Smooth muscle cell (in vitro differentiated cells): Measurements from ENCODE around the gene TBC1D21. TPM values are rescaled to one million over a fixed set of nuclear protein-coding genes. Genes with fewer than 3 reads are reported as not detected.

Experiments used
- DNase-seq: peaks from one replicate; lab custom pipeline; 2025; ENCODE audit not compliant: unreplicated experiment; lab: John Stamatoyannopoulos, UW
- H2AFZ ChIP-seq: fragments of 200-600 bp; sonication (generic); 2 replicates; pipeline ENCODE4 v1.6.0; 2016; ENCODE audit warnings: antibody characterized with exemption, low read depth, mild to moderate bottlenecking
- H3F3A ChIP-seq: fragments of 200-600 bp; sonication (generic); 2 replicates; pipeline ENCODE4 v1.6.0; 2017; ENCODE audit warnings: antibody characterized with exemption, low read depth
- H3K27ac ChIP-seq: fragments of 200-600 bp; sonication (generic); 2 replicates; pipeline ENCODE4 v1.5.1; 2016; ENCODE audit warnings: low read depth, mild to moderate bottlenecking
- H3K27me3 ChIP-seq: fragments of 200-600 bp; sonication (generic); 2 replicates; pipeline ENCODE4 v1.6.1; 2016; ENCODE audit warnings: low read depth, mild to moderate bottlenecking
- H3K36me3 ChIP-seq: fragments of 200-600 bp; sonication (generic); 2 replicates; pipeline ENCODE4 v1.5.1; 2016; ENCODE audit warnings: low read depth
- H3K4me1 ChIP-seq: fragments of 200-600 bp; sonication (generic); 2 replicates; pipeline ENCODE4 v1.5.1; 2016; ENCODE audit warnings: low read depth
- H3K4me2 ChIP-seq: fragments of 200-600 bp; sonication (generic); 2 replicates; pipeline ENCODE4 v1.6.0; 2016; ENCODE audit warnings: mild to moderate bottlenecking
- H3K4me3 ChIP-seq: fragments of 200-600 bp; sonication (generic); 2 replicates; pipeline ENCODE4 v1.5.1; 2016; ENCODE audit warnings: mild to moderate bottlenecking
- H3K79me2 ChIP-seq: fragments of 200-600 bp; sonication (generic); 2 replicates; pipeline ENCODE4 v1.6.0; 2016; ENCODE audit warnings: low read depth, mild to moderate bottlenecking
- H3K9ac ChIP-seq: fragments of 200-600 bp; sonication (generic); 2 replicates; pipeline ENCODE4 v1.6.0; 2016; ENCODE audit warnings: low read depth
- H3K9me3 ChIP-seq: fragments of 200-600 bp; sonication (generic); replicated peaks from 2 replicates; pipeline ENCODE4 v1.5.1; 2016; ENCODE audit warnings: low read depth
- H4K20me1 ChIP-seq: fragments of 200-600 bp; sonication (generic); 2 replicates; pipeline ENCODE4 v1.6.0; 2016; ENCODE audit warnings: low read depth
- CTCF ChIP-seq: fragments of 200-600 bp; sonication (generic); IDR thresholded peaks from 2 replicates; pipeline ENCODE4 v1.5.1; 2017; ENCODE audit warnings: borderline replicate concordance, mild to moderate bottlenecking, antibody characterized with exemption; ENCODE audit not compliant: insufficient read depth, poor library complexity, severe bottlenecking
- WGBS: methylation state at CpG from one replicate; pipeline ENCODE4 v1.1.7; 2016; ENCODE audit warnings: low lambda C conversion rate; 5-methylcytosine and 5-hydroxymethylcytosine counted together
- polyA plus RNA-seq: library from polyadenylated mRNA; unstranded; fragments of >200 nt; fragmentation: Nextera tagmentation; extraction: Ambion mirVana; gene quantifications from 2 replicates; pipeline ENCODE4 v1.2.1, GENCODE V29; 2016
- total RNA-seq: library from RNA; depleted of rRNA; stranded (reverse); fragments of >200 nt; gene quantifications from 2 replicates; pipeline ENCODE4 v1.2.3, GENCODE V29; 2014

TBC1D21 gene
- total and polyA plus RNA-seq, 2 experiments from 2014 or later = not detected

GRCh38 chr15:73836845-73837244 is 36.5 kb upstream of the TBC1D21 start:
- Histone ChIP-seq H3K9ac (no peak overlapping the region), H3K9me3 (no peaks in the 10 kb centered on the region), H3K27ac (no peak overlapping the region), H3K4me3 (no peak overlapping the region), H3F3A (no peaks in the 10 kb centered on the region), H2AFZ (no peak overlapping the region), H3K4me1 (no peaks in the 10 kb centered on the region), H3K79me2 (no peaks in the 10 kb centered on the region), H4K20me1 (no peaks in the 10 kb centered on the region), H3K36me3 (no peaks in the 10 kb centered on the region), H3K27me3 (peaks cover 50% of the 10 kb centered on the region), H3K4me2 (no peak overlapping the region)
- TF ChIP-seq CTCF = no peak
- DNase-seq = no peak
- 82% methylated on average over 3 of the region's 3 CpGs for WGBS

- no peak for DNase-seq
- H2AFZ ChIP-seq = no peak overlapping the region
- no peak for TF ChIP-seq CTCF
- no peak overlapping the region for H3K27ac ChIP-seq
- H3K4me2 ChIP-seq = no peak overlapping the region
- no peaks in the 10 kb centered on the region for H3F3A ChIP-seq
- H3K4me3 ChIP-seq = no peak overlapping the region
- no peaks in the 10 kb centered on the region for H3K9me3 ChIP-seq
- no peaks in the 10 kb centered on the region for H4K20me1 ChIP-seq
- H3K27me3 ChIP-seq = peaks cover 45% of the 10 kb centered on the region
- H3K9ac ChIP-seq = no peak overlapping the region
- WGBS = 87% methylated on average over 12 of the region's 12 CpGs
- no peaks in the 10 kb centered on the region for H3K79me2 ChIP-seq
- H3K36me3 ChIP-seq = no peaks in the 10 kb centered on the region
- no peaks in the 10 kb centered on the region for H3K4me1 ChIP-seq
Measured at GRCh38 chr15:73838831-73839426, 34.4 kb upstream of the TBC1D21 start.

GRCh38 chr15:73839699-73840377 is 33.5 kb upstream of the TBC1D21 start:
- 91% methylated on average over 8 of the region's 8 CpGs for WGBS
- H3K27me3 ChIP-seq = peaks cover 41% of the 10 kb centered on the region
- H3K9ac ChIP-seq = no peak overlapping the region
- no peak overlapping the region for H3K4me2 ChIP-seq
- no peaks in the 10 kb centered on the region for H3K4me1 ChIP-seq
- H2AFZ ChIP-seq = no peak overlapping the region
- no peak overlapping the region for H3K27ac ChIP-seq
- no peaks in the 10 kb centered on the region for H3F3A ChIP-seq
- no peaks in the 10 kb centered on the region for H3K36me3 ChIP-seq
- DNase-seq = no peak
- no peak overlapping the region for H3K4me3 ChIP-seq
- no peaks in the 10 kb centered on the region for H4K20me1 ChIP-seq
- no peaks in the 10 kb centered on the region for H3K79me2 ChIP-seq
- no peak for TF ChIP-seq CTCF
- H3K9me3 ChIP-seq = no peaks in the 10 kb centered on the region

- TF ChIP-seq CTCF = no peak
- Histone ChIP-seq H3K9ac (no peak overlapping the region), H3K27ac (no peak overlapping the region), H3K4me3 (no peak overlapping the region), H3K9me3 (no peaks in the 10 kb centered on the region), H2AFZ (no peak overlapping the region), H3K4me2 (no peak overlapping the region), H3K4me1 (no peaks in the 10 kb centered on the region), H3F3A (no peaks in the 10 kb centered on the region), H4K20me1 (no peaks in the 10 kb centered on the region), H3K79me2 (no peaks in the 10 kb centered on the region), H3K36me3 (no peaks in the 10 kb centered on the region), H3K27me3 (peaks cover 33% of the 10 kb centered on the region)
- no peak for DNase-seq
- WGBS = 84% methylated on average over 8 of the region's 8 CpGs
Measured at GRCh38 chr15:73840771-73841170, 32.6 kb upstream of the TBC1D21 start.
